Vagina (tissue), 2 donors: ENCODE measurements around the gene TMEM204.

Experiments used
- CTCF ChIP-seq, 3 experiments: fragments of 450-650 bp in 2 of 3; fragments of 200-600 bp in 1 of 3; sonication (generic) in 1 of 3; IDR thresholded peaks; one replicate each; pipeline ENCODE4 v1.5.1; 2017 to 2019; ENCODE audit warnings: antibody characterized with exemption in 3 of 3, mild to moderate bottlenecking in 2 of 3, moderate library complexity in 2 of 3
- POLR2A ChIP-seq, 2 donors: fragments of 450-650 bp; IDR thresholded peaks; one replicate each; pipeline ENCODE4 v1.6.1; 2017; ENCODE audit warnings: antibody characterized with exemption in 2 of 2, mild to moderate bottlenecking in 2 of 2, moderate library complexity in 2 of 2

GRCh38 chr16:1546430-1546829, 13.0 kb downstream of the TMEM204 start:
- TF ChIP-seq CTCF (IDR thresholded peaks at IDR 0.05) (no peak), POLR2A (IDR thresholded peaks at IDR 0.05) (no peak)
